H1 (cell line): Measurements from ENCODE around the gene DCDC1. TPM values are rescaled to one million over a fixed set of nuclear protein-coding genes. Genes with fewer than 3 reads are reported as not detected.

Experiments used
- CTCF ChIA-PET: fragments of 300-600 bp; sonication (Branson Sonifier 250); formaldehyde crosslinking; loops from one replicate; lab custom pipeline; 2021; ENCODE audit not compliant: partially characterized antibody; lab: Charles Lee
- POLR2A ChIA-PET: fragments of 300-600 bp; sonication (Branson Sonifier 250); formaldehyde crosslinking; loops from one replicate; lab custom pipeline; 2021; ENCODE audit warnings: inconsistent platforms; ENCODE audit not compliant: partially characterized antibody; lab: Charles Lee
- DNase-seq, 2 experiments: peaks; one replicate each; pipeline versions ENCODE4 v3.0.0 to v3.0.0-alpha.2; 2010 to 2022; ENCODE audit warnings: low spot score in 2 of 2, low read depth in 1 of 2, mixed read lengths in 1 of 2
- FAIRE-seq: peaks from 2 replicates; lab custom pipeline; 2011; peaks lifted over from hg19 to GRCh38; lab: Jason Lieb, UNC
- H2AFZ ChIP-seq: 2 replicates; pipeline ENCODE4 v1.8.1; 2012; ENCODE audit warnings: low read length, inconsistent platforms
- H2AK5ac ChIP-seq: 2 replicates; pipeline ENCODE4 v1.6.1; 2013; ENCODE audit warnings: low read depth, low read length
- H2BK120ac ChIP-seq: replicated peaks from 2 replicates; pipeline ENCODE3; 2013; ENCODE audit warnings: low read depth, low read length, inconsistent platforms
- H2BK12ac ChIP-seq: 2 replicates; pipeline ENCODE4 v1.6.1; 2013; ENCODE audit warnings: low read depth, low read length
- H2BK15ac ChIP-seq: 2 replicates; pipeline ENCODE4 v1.6.1; 2013; ENCODE audit warnings: low read length
- H2BK20ac ChIP-seq: 2 replicates; pipeline ENCODE4 v1.6.1; 2013; ENCODE audit warnings: low read length
- H2BK5ac ChIP-seq: 2 replicates; pipeline ENCODE4 v1.6.1; 2013; ENCODE audit warnings: low read depth, low read length
- H3K14ac ChIP-seq: 2 replicates; pipeline ENCODE4 v1.6.1; 2013; ENCODE audit warnings: inconsistent platforms; ENCODE audit not compliant: insufficient read length
- H3K18ac ChIP-seq: 2 replicates; pipeline ENCODE4 v1.6.1; 2013; ENCODE audit warnings: low read length; ENCODE audit errors: extremely low read depth
- H3K23ac ChIP-seq: 2 replicates; pipeline ENCODE4 v1.6.1; 2013; ENCODE audit warnings: inconsistent platforms; ENCODE audit not compliant: insufficient read length
- H3K23me2 ChIP-seq: 2 replicates; pipeline ENCODE4 v1.6.1; 2013; ENCODE audit warnings: low read depth, low read length
- H3K27ac ChIP-seq: 2 replicates; pipeline ENCODE4 v1.6.1; 2011; ENCODE audit warnings: low read depth, low read length, inconsistent platforms
- H3K27me3 ChIP-seq, 4 experiments: replicated peaks in 1 of 4; 1 replicate in 1 of 4; 2 replicates in 3 of 4; pipeline versions ENCODE4 v1.6.1 to v1.8.1; 2011 to 2013; ENCODE audit warnings: low read length in 3 of 4, mild to moderate bottlenecking in 3 of 4, inconsistent platforms in 2 of 4, mixed read lengths in 2 of 4, moderate library complexity in 1 of 4; ENCODE audit not compliant: control insufficient read depth in 3 of 4, insufficient read depth in 3 of 4; ENCODE audit errors: extremely low read depth in 1 of 4
- H3K36me3 ChIP-seq, 4 experiments: 2 replicates each; pipeline versions ENCODE4 v1.6.1 to v1.8.1; 2011 to 2013; ENCODE audit warnings: mild to moderate bottlenecking in 4 of 4, low read length in 3 of 4, moderate library complexity in 2 of 4, control low read depth in 1 of 4, inconsistent platforms in 1 of 4; ENCODE audit not compliant: insufficient read depth in 4 of 4, control insufficient read depth in 2 of 4
- H3K4ac ChIP-seq: replicated peaks from 2 replicates; pipeline ENCODE3; 2013; ENCODE audit warnings: low read length, low read depth, mixed read lengths, inconsistent platforms; ENCODE audit not compliant: insufficient read length
- H3K4me1 ChIP-seq, 4 experiments: replicated peaks in 1 of 4; 1 replicate in 1 of 4; 2 replicates in 3 of 4; pipeline versions ENCODE4 v1.6.1 to v1.8.1; 2011 to 2013; ENCODE audit warnings: low read length in 3 of 4, inconsistent platforms in 2 of 4, mixed read lengths in 1 of 4; ENCODE audit not compliant: insufficient read depth in 4 of 4, control insufficient read depth in 3 of 4
- H3K4me2 ChIP-seq, 2 experiments: 2 replicates each; pipeline versions ENCODE4 v1.6.1 to v1.8.1; 2011 to 2013; ENCODE audit warnings: low read depth in 2 of 2, low read length in 2 of 2, control low read depth in 1 of 2, inconsistent platforms in 1 of 2, mild to moderate bottlenecking in 1 of 2; ENCODE audit not compliant: insufficient read depth in 1 of 2
- H3K4me3 ChIP-seq, 4 experiments: fragments of 200-600, 300-600 bp in 1 of 4; sonication (generic), shearing (Covaris generic), sonication (Bioruptor Twin) in 1 of 4; 2 replicates each; pipeline versions ENCODE4 v1.5.1 to v1.8.1; 2011 to 2016; ENCODE audit warnings: low read length in 4 of 4, low read depth in 3 of 4, control low read depth in 2 of 4, inconsistent platforms in 2 of 4, mild to moderate bottlenecking in 2 of 4, mixed read lengths in 1 of 4, moderate library complexity in 1 of 4; ENCODE audit not compliant: insufficient read depth in 2 of 4; ENCODE audit errors: extremely low read depth in 1 of 4
- H3K56ac ChIP-seq: replicated peaks from 2 replicates; pipeline ENCODE3; 2013; ENCODE audit warnings: low read depth, mild to moderate bottlenecking, mixed read lengths, low read length, inconsistent platforms; ENCODE audit not compliant: insufficient read length
- H3K79me1 ChIP-seq: 2 replicates; pipeline ENCODE4 v1.6.1; 2013; ENCODE audit warnings: low read depth, low read length, control low read depth
- H3K79me2 ChIP-seq, 2 experiments: 2 replicates each; pipeline versions ENCODE4 v1.6.1 to v1.8.1; 2012 to 2013; ENCODE audit warnings: low read length in 2 of 2, mild to moderate bottlenecking in 2 of 2, inconsistent platforms in 1 of 2; ENCODE audit not compliant: insufficient read depth in 2 of 2, control insufficient read depth in 1 of 2
- H3K9ac ChIP-seq, 4 experiments: replicated peaks in 1 of 4; 1 replicate in 1 of 4; 2 replicates in 3 of 4; pipeline versions ENCODE4 v1.6.1 to v1.8.1; 2011 to 2013; ENCODE audit warnings: low read depth in 3 of 4, low read length in 3 of 4, control low read depth in 2 of 4, mild to moderate bottlenecking in 2 of 4, moderate library complexity in 2 of 4, inconsistent platforms in 1 of 4; ENCODE audit errors: extremely low read depth in 1 of 4
- H3K9me3 ChIP-seq, 2 experiments: 2 replicates each; pipeline versions ENCODE4 v1.6.1 to v1.8.1; 2012 to 2013; ENCODE audit warnings: mild to moderate bottlenecking in 2 of 2, moderate library complexity in 2 of 2, control low read depth in 1 of 2, inconsistent platforms in 1 of 2, low read depth in 1 of 2, low read length in 1 of 2, mixed read lengths in 1 of 2; ENCODE audit not compliant: insufficient read depth in 2 of 2
- H4K20me1 ChIP-seq, 2 experiments: replicated peaks in 1 of 2; 2 replicates each; pipeline versions ENCODE3 to v1.8.1; 2011 to 2013; ENCODE audit warnings: inconsistent platforms in 2 of 2, low read length in 2 of 2, mild to moderate bottlenecking in 1 of 2; ENCODE audit not compliant: insufficient read depth in 2 of 2, control insufficient read depth in 1 of 2
- H4K5ac ChIP-seq: 2 replicates; pipeline ENCODE4 v1.6.1; 2013; ENCODE audit warnings: low read length, low read depth, mixed read lengths, inconsistent platforms; ENCODE audit not compliant: insufficient read length
- H4K8ac ChIP-seq: 2 replicates; pipeline ENCODE4 v1.8.0; 2013; ENCODE audit warnings: mild to moderate bottlenecking, moderate library complexity, low read length, inconsistent platforms; ENCODE audit not compliant: insufficient read depth; ENCODE audit errors: extremely low read depth
- H4K91ac ChIP-seq: replicated peaks from 2 replicates; pipeline ENCODE3; 2013; ENCODE audit warnings: low read length, mixed read lengths, inconsistent platforms; ENCODE audit not compliant: insufficient read length
- ATF2 ChIP-seq: IDR thresholded peaks from 2 replicates; pipeline ENCODE4 v1.6.1; 2012; ENCODE audit warnings: low read length, inconsistent platforms
- ATF3 ChIP-seq: IDR thresholded peaks from 2 replicates; pipeline ENCODE4 v1.6.1; 2011; ENCODE audit warnings: low read depth, mild to moderate bottlenecking, low read length; ENCODE audit not compliant: insufficient read depth
- CBX5 ChIP-seq: fragments of 300-800, 300-1000 bp; sonication (generic); IDR thresholded peaks from 2 replicates; pipeline ENCODE4 v1.7.1; 2016; ENCODE audit warnings: antibody characterized with exemption, low read length, low read depth
- CTBP2 ChIP-seq: IDR thresholded peaks from 2 replicates; pipeline ENCODE4 v1.7.0; 2011; ENCODE audit warnings: borderline replicate concordance, mild to moderate bottlenecking, moderate library complexity, mixed read lengths, low read length; ENCODE audit not compliant: insufficient read depth, insufficient read length
- FOSL1 ChIP-seq: IDR thresholded peaks from 2 replicates; pipeline ENCODE4 v1.6.1; 2011; ENCODE audit warnings: mild to moderate bottlenecking, low read depth, low read length, moderate library complexity; ENCODE audit not compliant: insufficient read depth
- RNF2 ChIP-seq: fragments of 200-900, 300-1000 bp; sonication (generic); IDR thresholded peaks from 2 replicates; pipeline ENCODE4 v1.7.1; 2016; ENCODE audit warnings: borderline replicate concordance, low read depth, mild to moderate bottlenecking, antibody characterized with exemption, low read length; ENCODE audit not compliant: poor library complexity, severe bottlenecking; ENCODE audit errors: missing control alignments
- SUZ12 ChIP-seq: fragments of 200-600 bp; sonication (generic); IDR thresholded peaks from 2 replicates; pipeline ENCODE4 v1.6.1; 2012; ENCODE audit warnings: mild to moderate bottlenecking, inconsistent platforms, low read length, moderate library complexity, mixed read lengths
- TBP ChIP-seq: IDR thresholded peaks from 2 replicates; pipeline ENCODE4 v1.6.1; 2011; ENCODE audit warnings: low read depth, low read length, improper control_type of control experiment
- ZNF274 ChIP-seq: IDR thresholded peaks from 2 replicates; pipeline ENCODE4 v1.7.0; 2012; ENCODE audit warnings: low read length, borderline replicate concordance; ENCODE audit errors: extremely low read depth
- WGBS, 2 experiments: shearing (Covaris generic) in 1 of 2; methylation state at CpG; one replicate each; pipeline versions ENCODE4 v1.1.6 to v1.1.7; 2013 to 2015; ENCODE audit warnings: low lambda C conversion rate in 2 of 2, mixed read lengths in 2 of 2, inconsistent platforms in 1 of 2, low coverage in 1 of 2, missing lambda C conversion rate in 1 of 2; ENCODE audit not compliant: insufficient replicate concordance in 2 of 2, insufficient coverage in 1 of 2, insufficient read length in 1 of 2; ENCODE audit errors: extremely low coverage in 1 of 2, missing lambda C conversion rate in 1 of 2; 5-methylcytosine and 5-hydroxymethylcytosine counted together
- polyA plus RNA-seq, 7 experiments: library from polyadenylated mRNA; depleted of rRNA in 3 of 7; stranded (reverse) in 5 of 7; unstranded in 2 of 7; fragments of >200 nt in 5 of 7; fragments of 200-250 nt in 2 of 7; gene quantifications; 1 replicate in 5 of 7; 2 replicates in 1 of 7; 4 replicates in 1 of 7; pipeline versions ENCODE4 v1.2.1 to v1.2.3, GENCODE V29; 2011 to 2013; ENCODE audit warnings: missing spikeins in 2 of 7, mixed read lengths in 2 of 7
- total RNA-seq: library from RNA; stranded (reverse); fragmentation: NEBNext Ultra II Directional; extraction: Animal tissue kit (Norgen Biotek cat#: 25700); gene quantifications from 2 replicates; pipeline ENCODE4 v1.2.1, GENCODE V29; 2021
- TF ChIP-seq, protein P1 (sequence below): IDR thresholded peaks from 2 replicates; pipeline ENCODE4 v1.6.1; 2012; ENCODE audit warnings: inconsistent platforms

The DCDC1 gene
- total and polyA plus RNA-seq, 2 of the 8 experiments (the other 6 are each of a cell fraction or from before 2014, with no cell fraction given) = 0.15 to 0.56 TPM

DNA sequence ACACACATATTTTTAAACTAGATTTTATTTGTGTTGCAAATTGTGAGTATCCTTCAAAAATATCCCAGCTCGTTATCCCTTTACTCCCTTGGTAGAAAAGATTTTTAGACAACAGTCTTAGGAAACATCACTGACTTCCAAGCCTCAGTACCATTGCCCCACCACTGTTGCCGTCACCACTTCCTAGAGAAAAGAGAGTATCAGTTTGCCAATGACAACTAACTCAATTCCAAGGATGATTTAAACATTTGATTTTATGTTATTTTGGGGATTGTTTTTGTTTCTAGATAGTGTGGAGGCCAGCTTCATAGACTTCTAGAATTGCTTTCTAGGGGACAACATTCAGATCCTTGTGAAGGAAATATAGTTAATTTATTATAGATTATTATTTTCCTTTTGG is 509.4 kb downstream of the DCDC1 start:
- H3K4me2 ChIP-seq = no peak overlapping the region; a peak in 1 of 4 replicates
- TF ChIP-seq FOSL1 (no peak), ATF3 (no peak), CBX5 (no peak), SUZ12 (no peak), TBP (no peak), ATF2 (no peak), CTBP2 (no peak), ZNF274 (no peak), RNF2 (no peak)
- TF ChIP-seq, protein P1, sequence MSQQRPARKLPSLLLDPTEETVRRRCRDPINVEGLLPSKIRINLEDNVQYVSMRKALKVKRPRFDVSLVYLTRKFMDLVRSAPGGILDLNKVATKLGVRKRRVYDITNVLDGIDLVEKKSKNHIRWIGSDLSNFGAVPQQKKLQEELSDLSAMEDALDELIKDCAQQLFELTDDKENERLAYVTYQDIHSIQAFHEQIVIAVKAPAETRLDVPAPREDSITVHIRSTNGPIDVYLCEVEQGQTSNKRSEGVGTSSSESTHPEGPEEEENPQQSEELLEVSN = no peak

More for the DNA sequence above, 509.4 kb downstream of the DCDC1 start:
- H3K56ac ChIP-seq = no peak overlapping the region
- no peak overlapping the region for H2BK15ac ChIP-seq
- H3K9ac ChIP-seq = no peak overlapping the region
- H3K4me1 ChIP-seq = peaks cover 0 to 11% (median 8%) of the 10 kb centered on the region in 4 experiments; a peak in 3 of 7 replicates
- H3K27ac ChIP-seq = no peak overlapping the region
- no peak overlapping the region for H2AK5ac ChIP-seq
- no peak overlapping the region for H4K8ac ChIP-seq
- no peak overlapping the region for H3K4me3 ChIP-seq
- H3K79me2 ChIP-seq = no peaks in the 10 kb centered on the region
- FAIRE-seq (no peak), DNase-seq (no peak)
- no peaks in the 10 kb centered on the region for H3K23me2 ChIP-seq
- no peaks in the 10 kb centered on the region for H3K36me3 ChIP-seq
- H3K18ac ChIP-seq = no peak overlapping the region
- CTCF ChIA-PET = interaction anchor here (0.7 to 0.8 kb wide), 2 partner anchors 222 to 515 kb away, joined by 3 to 4 read pairs; no protein-coding TSS in a partner anchor
- no peak overlapping the region for H3K23ac ChIP-seq
- H4K5ac ChIP-seq = no peak overlapping the region
- no peak overlapping the region for H3K14ac ChIP-seq
- no peak overlapping the region for H4K91ac ChIP-seq
- H3K4ac ChIP-seq = no peak overlapping the region
- no peak overlapping the region for H2BK20ac ChIP-seq
- POLR2A ChIA-PET = no interaction called here
- no peak overlapping the region for H2AFZ ChIP-seq
- 70% methylated on average over 2 of the region's 2 CpGs; no CpG with 5 or more reads in 1 of the 2 experiments for WGBS, 2 experiments
- no peak overlapping the region for H2BK120ac ChIP-seq
- no peak overlapping the region for H2BK5ac ChIP-seq
- no peaks in the 10 kb centered on the region for H3K9me3 ChIP-seq
- H3K27me3 ChIP-seq = no peaks in the 10 kb centered on the region
- no peak overlapping the region for H2BK12ac ChIP-seq
- H3K79me1 ChIP-seq = no peaks in the 10 kb centered on the region
- no peaks in the 10 kb centered on the region for H4K20me1 ChIP-seq
